ENCODE results near the gene AKAP6.

DNA sequence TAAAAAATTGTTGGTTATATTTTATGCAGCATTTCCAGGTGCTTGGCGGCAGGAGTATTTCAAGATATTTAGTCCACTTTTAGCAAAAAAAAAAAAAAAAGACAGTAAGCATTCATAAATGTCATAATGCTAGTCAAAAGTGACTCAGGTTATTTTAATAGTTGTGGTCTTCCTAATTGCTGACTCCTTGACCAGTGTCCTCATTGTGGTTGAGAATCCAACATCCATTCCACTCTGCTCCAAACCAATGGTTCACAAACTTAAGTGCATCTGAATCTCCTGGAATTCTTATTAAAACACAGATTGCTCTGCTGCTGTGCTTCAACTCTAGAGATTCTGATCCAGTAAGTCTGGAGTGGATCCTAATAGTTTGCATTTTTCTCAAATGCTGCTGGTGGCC, 71.4 kb downstream of the AKAP6 start:
- TF ChIP-seq, protein P1, sequence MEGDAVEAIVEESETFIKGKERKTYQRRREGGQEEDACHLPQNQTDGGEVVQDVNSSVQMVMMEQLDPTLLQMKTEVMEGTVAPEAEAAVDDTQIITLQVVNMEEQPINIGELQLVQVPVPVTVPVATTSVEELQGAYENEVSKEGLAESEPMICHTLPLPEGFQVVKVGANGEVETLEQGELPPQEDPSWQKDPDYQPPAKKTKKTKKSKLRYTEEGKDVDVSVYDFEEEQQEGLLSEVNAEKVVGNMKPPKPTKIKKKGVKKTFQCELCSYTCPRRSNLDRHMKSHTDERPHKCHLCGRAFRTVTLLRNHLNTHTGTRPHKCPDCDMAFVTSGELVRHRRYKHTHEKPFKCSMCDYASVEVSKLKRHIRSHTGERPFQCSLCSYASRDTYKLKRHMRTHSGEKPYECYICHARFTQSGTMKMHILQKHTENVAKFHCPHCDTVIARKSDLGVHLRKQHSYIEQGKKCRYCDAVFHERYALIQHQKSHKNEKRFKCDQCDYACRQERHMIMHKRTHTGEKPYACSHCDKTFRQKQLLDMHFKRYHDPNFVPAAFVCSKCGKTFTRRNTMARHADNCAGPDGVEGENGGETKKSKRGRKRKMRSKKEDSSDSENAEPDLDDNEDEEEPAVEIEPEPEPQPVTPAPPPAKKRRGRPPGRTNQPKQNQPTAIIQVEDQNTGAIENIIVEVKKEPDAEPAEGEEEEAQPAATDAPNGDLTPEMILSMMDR (IDR thresholded peaks at IDR 0.05), result no peak
- TF ChIP-seq POLR2A (IDR thresholded peaks at IDR 0.05) (no peak), POLR2AphosphoS5 (IDR thresholded peaks at IDR 0.05) (no peak)
